NCI-H2171 (cell line): ENCODE results near the gene ABCC4.

Source experiments
- DNase-seq: peaks from one replicate; lab custom pipeline; 2025; lab: John Stamatoyannopoulos, UW

ABCC4 gene

GRCh38 chr13:95256091-95256490 lies 45.2 kb downstream of the ABCC4 start:
- no peak for DNase-seq

- no peak for DNase-seq
Observed at GRCh38 chr13:95255072-95255732, 46.0 kb downstream of the ABCC4 start.

- no peak for DNase-seq
Observed at GRCh38 chr13:95254339-95254738, 46.9 kb downstream of the ABCC4 start.

- peak; percentile 54 for DNase-seq
Observed at GRCh38 chr13:95253033-95253432, 48.2 kb downstream of the ABCC4 start.

GRCh38 chr13:95251641-95252040 lies 49.6 kb downstream of the ABCC4 start:
- no peak for DNase-seq

GRCh38 chr13:95250961-95251360 lies 50.3 kb downstream of the ABCC4 start:
- DNase-seq = no peak

GRCh38 chr13:95248953-95249352 lies 52.3 kb downstream of the ABCC4 start:
- no peak for DNase-seq

- no peak for DNase-seq
Observed at GRCh38 chr13:95247852-95248251, 53.4 kb downstream of the ABCC4 start.

GRCh38 chr13:95247171-95247570 lies 54.1 kb downstream of the ABCC4 start:
- DNase-seq = no peak

GRCh38 chr13:95246292-95247082 lies 54.8 kb downstream of the ABCC4 start:
- DNase-seq = peak; percentile 50

- no peak for DNase-seq
Observed at GRCh38 chr13:95245071-95245470, 56.2 kb downstream of the ABCC4 start.

GRCh38 chr13:95243207-95243606 lies 58.0 kb downstream of the ABCC4 start:
- DNase-seq = no peak

- peak; percentile 4 for DNase-seq
Observed at GRCh38 chr13:95241321-95241720, 59.9 kb downstream of the ABCC4 start.

- no peak for DNase-seq
Observed at GRCh38 chr13:95239283-95239682, 62.0 kb downstream of the ABCC4 start.

- DNase-seq = no peak
Observed at GRCh38 chr13:95237310-95237870, 63.9 kb downstream of the ABCC4 start.

GRCh38 chr13:95236774-95237173 lies 64.5 kb downstream of the ABCC4 start:
- DNase-seq = no peak

- DNase-seq = no peak
Observed at GRCh38 chr13:95235974-95236373, 65.3 kb downstream of the ABCC4 start.

GRCh38 chr13:95235199-95235756 lies 66.0 kb downstream of the ABCC4 start:
- no peak for DNase-seq

GRCh38 chr13:95234242-95234641 lies 67.0 kb downstream of the ABCC4 start:
- DNase-seq = no peak

GRCh38 chr13:95233026-95233635 lies 68.1 kb downstream of the ABCC4 start:
- peak; percentile 35 for DNase-seq

GRCh38 chr13:95231393-95231792 lies 69.9 kb downstream of the ABCC4 start:
- DNase-seq = peak; percentile 12

GRCh38 chr13:95229855-95230254 lies 71.4 kb downstream of the ABCC4 start:
- no peak for DNase-seq
